ENCODE measurements around the gene IFNE.

Gene IFNE

DNA sequence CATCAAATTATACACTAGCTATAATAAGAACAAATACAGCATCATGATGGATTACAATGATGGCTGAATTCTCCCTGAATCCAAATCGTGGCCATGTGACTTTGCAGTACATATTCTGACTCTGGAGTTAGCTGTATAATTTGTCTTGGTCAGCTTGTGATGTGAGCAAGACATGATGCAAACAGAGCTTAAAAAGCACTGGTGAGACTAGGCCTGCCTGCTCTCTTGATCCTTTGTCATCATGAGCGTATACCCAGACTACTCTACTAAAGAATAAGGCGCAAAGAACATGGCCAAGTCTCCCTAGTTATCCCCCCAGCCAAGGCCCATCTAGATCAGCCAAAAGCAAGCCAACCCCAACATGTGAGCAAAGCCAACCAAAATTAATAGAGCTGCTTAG, 34.7 kb upstream of the IFNE start:
- TF ChIP-seq, protein P1, sequence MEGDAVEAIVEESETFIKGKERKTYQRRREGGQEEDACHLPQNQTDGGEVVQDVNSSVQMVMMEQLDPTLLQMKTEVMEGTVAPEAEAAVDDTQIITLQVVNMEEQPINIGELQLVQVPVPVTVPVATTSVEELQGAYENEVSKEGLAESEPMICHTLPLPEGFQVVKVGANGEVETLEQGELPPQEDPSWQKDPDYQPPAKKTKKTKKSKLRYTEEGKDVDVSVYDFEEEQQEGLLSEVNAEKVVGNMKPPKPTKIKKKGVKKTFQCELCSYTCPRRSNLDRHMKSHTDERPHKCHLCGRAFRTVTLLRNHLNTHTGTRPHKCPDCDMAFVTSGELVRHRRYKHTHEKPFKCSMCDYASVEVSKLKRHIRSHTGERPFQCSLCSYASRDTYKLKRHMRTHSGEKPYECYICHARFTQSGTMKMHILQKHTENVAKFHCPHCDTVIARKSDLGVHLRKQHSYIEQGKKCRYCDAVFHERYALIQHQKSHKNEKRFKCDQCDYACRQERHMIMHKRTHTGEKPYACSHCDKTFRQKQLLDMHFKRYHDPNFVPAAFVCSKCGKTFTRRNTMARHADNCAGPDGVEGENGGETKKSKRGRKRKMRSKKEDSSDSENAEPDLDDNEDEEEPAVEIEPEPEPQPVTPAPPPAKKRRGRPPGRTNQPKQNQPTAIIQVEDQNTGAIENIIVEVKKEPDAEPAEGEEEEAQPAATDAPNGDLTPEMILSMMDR (IDR thresholded peaks at IDR 0.05; ENCODE audit: insufficient read depth, low read length, missing control alignments) = no peak
- no peak overlapping the region for H3K4me3 ChIP-seq (ENCODE audit: low read depth, low read length)
- ChIA-PET POLR2A (no interaction called here), CTCF (interaction anchor here (1.1 kb wide), 1 partner anchor 192 kb away, joined by 3 read pairs; no protein-coding TSS in a partner anchor)
- no peak for DNase-seq (ENCODE audit: low read depth, low spot score)

DNA sequence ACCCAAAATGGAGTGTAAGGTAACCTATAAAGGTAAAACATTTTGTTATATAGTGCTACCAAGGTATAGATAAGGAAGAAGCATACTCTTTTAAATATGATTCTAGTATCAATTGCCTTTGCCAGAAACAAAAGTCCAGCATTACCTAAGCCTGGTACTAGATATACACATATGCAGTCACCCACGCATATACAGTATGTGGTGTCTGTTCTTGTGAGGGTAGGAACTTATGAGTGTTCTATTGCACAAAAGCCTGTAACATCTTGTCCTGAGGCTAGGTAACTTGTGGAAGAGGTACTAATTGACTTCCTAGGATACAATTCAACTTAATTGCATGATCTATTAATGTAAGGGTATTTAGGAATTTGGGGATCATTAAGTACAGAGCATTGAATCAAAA, 31.3 kb upstream of the IFNE start:
- no peak overlapping the region for H3K4me3 ChIP-seq (ENCODE audit: low read depth, low read length)
- POLR2A ChIA-PET = no interaction called here
- no peak for DNase-seq (ENCODE audit: low read depth, low spot score)
- TF ChIP-seq, protein P1 (IDR thresholded peaks at IDR 0.05; ENCODE audit: insufficient read depth, low read length, missing control alignments) = no peak
- CTCF ChIA-PET = no interaction called here

DNA sequence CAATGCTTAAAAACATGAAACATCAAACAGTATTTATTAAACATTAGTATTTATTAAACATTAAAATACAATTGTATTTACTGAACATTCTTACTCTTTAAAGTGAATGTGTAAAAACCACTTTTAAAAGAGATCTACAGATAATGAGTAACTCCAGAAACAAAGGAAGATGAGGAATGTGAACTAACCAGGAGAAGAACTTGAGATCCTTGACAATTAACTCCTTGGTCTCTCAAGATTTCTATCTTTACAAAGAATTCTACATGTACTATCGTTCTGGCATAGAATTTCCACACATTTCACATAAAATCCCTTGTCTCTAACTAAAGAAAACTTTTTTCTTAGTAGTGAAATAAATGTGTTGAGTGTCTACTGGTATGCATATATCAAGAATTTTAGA, 28.7 kb upstream of the IFNE start:
- no peak overlapping the region for H3K4me3 ChIP-seq (ENCODE audit: low read depth, low read length)
- POLR2A ChIA-PET = no interaction called here
- CTCF ChIA-PET = interaction anchor here (1.3 to 1.7 kb wide), 2 partner anchors 48 to 278 kb away, joined by 3 to 5 read pairs; no protein-coding TSS in a partner anchor
- DNase-seq (ENCODE audit: low read depth, low spot score) = no peak
- TF ChIP-seq, protein P1 (IDR thresholded peaks at IDR 0.05; ENCODE audit: insufficient read depth, low read length, missing control alignments) = no peak

DNA sequence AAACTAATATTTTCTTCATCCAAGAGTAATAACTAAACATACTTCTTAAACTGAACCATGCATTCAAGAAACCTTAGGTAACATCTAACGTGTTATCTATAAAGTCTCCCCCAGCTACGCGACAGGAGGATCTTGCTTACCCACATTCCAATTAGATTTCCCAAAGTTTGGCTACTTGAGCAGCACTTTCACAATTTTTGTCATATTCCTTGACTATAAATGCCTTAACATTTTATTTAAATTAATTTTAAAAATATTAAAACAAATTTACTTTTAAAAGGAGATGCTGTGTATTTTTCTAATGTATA, 25.3 kb upstream of the IFNE start:
- TF ChIP-seq, protein P1 (IDR thresholded peaks at IDR 0.05; ENCODE audit: insufficient read depth, low read length, missing control alignments) = no peak
- CTCF ChIA-PET = interaction anchor here (1.8 kb wide), 1 partner anchor 276 kb away, joined by 6 read pairs; no protein-coding TSS in a partner anchor
- H3K4me3 ChIP-seq (ENCODE audit: low read depth, low read length) = no peak overlapping the region
- DNase-seq (ENCODE audit: low read depth, low spot score) = no peak
- POLR2A ChIA-PET = no interaction called here

DNA sequence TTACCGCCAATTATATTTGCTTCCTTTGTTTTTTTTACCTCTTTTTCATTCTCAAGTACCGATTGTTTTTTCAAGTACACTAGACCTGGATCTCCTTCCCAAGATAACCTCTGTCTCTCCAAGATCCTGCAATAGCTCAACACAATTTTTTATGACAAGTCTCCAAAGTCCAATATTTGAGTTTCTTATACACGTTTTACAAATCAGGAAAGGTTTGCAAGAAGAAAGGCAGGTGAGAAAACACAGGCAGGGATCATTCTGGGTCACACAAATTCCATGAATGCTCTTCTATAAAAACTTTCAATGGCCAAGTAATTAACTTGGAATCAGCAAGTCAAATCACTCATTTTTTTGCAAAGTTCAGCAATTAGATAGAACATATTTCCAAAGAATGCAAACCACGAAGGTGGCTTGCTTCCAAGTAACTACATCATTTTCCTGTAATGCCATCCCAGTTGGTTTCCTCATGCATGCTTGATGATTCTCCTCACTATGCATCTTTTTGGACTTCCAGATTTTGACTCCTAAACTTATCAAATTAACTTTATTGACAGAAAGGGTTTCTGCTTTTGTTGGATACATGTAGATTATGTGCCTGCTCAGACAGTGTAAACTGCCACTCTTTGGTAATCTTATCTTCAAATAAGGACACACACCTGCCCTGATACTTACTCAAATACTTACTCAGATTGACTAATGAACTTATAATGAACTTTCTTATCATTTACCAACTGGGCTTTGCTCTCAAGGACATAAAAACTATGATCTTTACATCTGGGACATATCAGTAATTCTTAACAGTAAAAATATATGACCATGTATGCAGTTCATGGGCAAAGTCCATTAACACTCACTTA, 24.7 kb upstream of the IFNE start:
- TF ChIP-seq, protein P1 (IDR thresholded peaks at IDR 0.05; ENCODE audit: insufficient read depth, low read length, missing control alignments) = no peak
- ChIA-PET POLR2A (no interaction called here), CTCF (interaction anchor here (1.8 kb wide), 1 partner anchor 277 kb away, joined by 6 read pairs; no protein-coding TSS in a partner anchor)
- H3K4me3 ChIP-seq (ENCODE audit: low read depth, low read length) = no peak overlapping the region
- DNase-seq (ENCODE audit: low read depth, low spot score) = peak; percentile 86

DNA sequence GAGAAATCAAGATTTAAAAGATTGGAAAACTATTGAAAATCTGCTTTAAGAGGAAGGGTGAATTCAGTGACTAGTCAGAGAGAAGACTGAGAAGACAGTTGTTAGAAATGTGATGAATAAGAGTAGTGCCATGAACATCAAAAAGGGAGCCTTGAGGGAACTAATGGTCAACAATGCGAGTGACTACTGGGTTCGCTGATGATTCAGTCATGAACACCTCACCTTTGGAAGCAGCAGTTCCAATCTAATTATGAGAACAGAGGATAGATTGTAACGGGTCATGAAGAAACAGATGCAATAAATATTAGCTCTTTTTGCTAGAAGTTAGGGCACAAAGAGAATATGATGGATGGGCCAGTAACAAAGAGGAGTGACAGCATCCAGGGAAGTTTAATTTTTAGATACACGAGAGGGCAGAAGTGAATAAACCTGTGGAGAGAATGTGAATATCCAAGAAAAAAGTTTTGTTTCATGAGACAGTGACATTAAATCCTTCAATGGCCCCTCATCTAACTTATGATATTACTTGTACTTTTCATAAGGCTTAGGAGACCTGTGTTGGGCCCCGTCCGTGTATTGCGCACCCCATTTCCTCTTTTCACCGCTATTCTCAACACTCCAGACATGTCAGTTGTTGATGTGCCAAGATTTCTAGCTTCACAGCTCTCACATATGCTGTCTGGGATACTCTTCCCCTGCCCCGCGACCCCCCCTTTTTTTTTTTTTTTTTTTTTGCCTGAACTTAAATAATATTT, 23.5 kb upstream of the IFNE start:
- POLR2A ChIA-PET = no interaction called here
- H3K4me3 ChIP-seq (ENCODE audit: low read depth, low read length) = no peak overlapping the region
- CTCF ChIA-PET = interaction anchor here (1.2 to 2.1 kb wide), 6 partner anchors 12 to 285 kb away, joined by 3 to 9 read pairs (median 5); no protein-coding TSS in a partner anchor
- TF ChIP-seq, protein P1 (IDR thresholded peaks at IDR 0.05; ENCODE audit: insufficient read depth, low read length, missing control alignments) = no peak
- no peak for DNase-seq (ENCODE audit: low read depth, low spot score)

Measured in AG04449 (cell line).